ENCODE measurements around the gene SGCE.

SGCE gene

DNA sequence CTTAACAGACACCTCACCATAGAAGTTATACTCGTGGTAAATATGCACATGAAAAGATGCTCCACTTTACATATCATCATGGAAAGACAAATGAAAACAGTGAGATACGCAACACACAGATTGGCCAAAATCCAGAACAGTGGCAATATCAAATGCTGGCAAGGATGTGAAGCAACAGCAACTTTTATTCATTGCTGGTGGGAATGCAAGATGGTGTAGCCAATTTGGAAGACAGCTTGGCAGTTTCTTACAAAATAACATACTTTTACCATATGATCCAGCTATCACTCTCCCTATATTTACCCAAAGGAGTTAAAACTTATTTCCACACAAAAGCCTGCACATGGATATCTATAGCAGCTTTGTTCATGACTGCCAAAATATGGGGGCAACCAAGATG is 46.4 kb downstream of the SGCE start:
- POLR2A ChIA-PET, result no interaction called here
- TF ChIP-seq PRDM1 (tag by site-specific recombination; IDR thresholded peaks at IDR 0.05) (no peak), ZNF155 (tag by site-specific recombination; IDR thresholded peaks at IDR 0.05) (no peak), ZNF169 (tag by site-specific recombination; IDR thresholded peaks at IDR 0.05) (no peak), ZBTB48 (tag by site-specific recombination; IDR thresholded peaks at IDR 0.05) (no peak), ZNF558 (tag by site-specific recombination; IDR thresholded peaks at IDR 0.05) (no peak), SALL2 (tag by site-specific recombination; IDR thresholded peaks at IDR 0.05; ENCODE audit: borderline replicate concordance) (no peak)
- TF ChIP-seq, protein P1, sequence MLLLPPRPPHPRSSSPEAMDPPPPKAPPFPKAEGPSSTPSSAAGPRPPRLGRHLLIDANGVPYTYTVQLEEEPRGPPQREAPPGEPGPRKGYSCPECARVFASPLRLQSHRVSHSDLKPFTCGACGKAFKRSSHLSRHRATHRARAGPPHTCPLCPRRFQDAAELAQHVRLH (tag by site-specific recombination; IDR thresholded peaks at IDR 0.05), result no peak
- TF ChIP-seq, protein P2, sequence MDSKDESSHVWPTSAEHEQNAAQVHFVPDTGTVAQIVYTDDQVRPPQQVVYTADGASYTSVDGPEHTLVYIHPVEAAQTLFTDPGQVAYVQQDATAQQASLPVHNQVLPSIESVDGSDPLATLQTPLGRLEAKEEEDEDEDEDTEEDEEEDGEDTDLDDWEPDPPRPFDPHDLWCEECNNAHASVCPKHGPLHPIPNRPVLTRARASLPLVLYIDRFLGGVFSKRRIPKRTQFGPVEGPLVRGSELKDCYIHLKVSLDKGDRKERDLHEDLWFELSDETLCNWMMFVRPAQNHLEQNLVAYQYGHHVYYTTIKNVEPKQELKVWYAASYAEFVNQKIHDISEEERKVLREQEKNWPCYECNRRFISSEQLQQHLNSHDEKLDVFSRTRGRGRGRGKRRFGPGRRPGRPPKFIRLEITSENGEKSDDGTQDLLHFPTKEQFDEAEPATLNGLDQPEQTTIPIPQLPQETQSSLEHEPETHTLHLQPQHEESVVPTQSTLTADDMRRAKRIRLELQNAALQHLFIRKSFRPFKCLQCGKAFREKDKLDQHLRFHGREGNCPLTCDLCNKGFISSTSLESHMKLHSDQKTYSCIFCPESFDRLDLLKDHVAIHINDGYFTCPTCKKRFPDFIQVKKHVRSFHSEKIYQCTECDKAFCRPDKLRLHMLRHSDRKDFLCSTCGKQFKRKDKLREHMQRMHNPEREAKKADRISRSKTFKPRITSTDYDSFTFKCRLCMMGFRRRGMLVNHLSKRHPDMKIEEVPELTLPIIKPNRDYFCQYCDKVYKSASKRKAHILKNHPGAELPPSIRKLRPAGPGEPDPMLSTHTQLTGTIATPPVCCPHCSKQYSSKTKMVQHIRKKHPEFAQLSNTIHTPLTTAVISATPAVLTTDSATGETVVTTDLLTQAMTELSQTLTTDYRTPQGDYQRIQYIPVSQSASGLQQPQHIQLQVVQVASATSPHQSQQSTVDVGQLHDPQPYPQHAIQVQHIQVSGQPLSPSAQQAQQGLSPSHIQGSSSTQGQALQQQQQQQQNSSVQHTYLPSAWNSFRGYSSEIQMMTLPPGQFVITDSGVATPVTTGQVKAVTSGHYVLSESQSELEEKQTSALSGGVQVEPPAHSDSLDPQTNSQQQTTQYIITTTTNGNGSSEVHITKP (tag by site-specific recombination; IDR thresholded peaks at IDR 0.05), result no peak
- TF ChIP-seq, protein P3, sequence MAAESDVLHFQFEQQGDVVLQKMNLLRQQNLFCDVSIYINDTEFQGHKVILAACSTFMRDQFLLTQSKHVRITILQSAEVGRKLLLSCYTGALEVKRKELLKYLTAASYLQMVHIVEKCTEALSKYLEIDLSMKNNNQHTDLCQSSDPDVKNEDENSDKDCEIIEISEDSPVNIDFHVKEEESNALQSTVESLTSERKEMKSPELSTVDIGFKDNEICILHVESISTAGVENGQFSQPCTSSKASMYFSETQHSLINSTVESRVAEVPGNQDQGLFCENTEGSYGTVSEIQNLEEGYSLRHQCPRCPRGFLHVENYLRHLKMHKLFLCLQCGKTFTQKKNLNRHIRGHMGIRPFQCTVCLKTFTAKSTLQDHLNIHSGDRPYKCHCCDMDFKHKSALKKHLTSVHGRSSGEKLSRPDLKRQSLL (tag by site-specific recombination; IDR thresholded peaks at IDR 0.05), result no peak
- TF ChIP-seq, protein P4, sequence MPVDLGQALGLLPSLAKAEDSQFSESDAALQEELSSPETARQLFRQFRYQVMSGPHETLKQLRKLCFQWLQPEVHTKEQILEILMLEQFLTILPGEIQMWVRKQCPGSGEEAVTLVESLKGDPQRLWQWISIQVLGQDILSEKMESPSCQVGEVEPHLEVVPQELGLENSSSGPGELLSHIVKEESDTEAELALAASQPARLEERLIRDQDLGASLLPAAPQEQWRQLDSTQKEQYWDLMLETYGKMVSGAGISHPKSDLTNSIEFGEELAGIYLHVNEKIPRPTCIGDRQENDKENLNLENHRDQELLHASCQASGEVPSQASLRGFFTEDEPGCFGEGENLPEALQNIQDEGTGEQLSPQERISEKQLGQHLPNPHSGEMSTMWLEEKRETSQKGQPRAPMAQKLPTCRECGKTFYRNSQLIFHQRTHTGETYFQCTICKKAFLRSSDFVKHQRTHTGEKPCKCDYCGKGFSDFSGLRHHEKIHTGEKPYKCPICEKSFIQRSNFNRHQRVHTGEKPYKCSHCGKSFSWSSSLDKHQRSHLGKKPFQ (tag by site-specific recombination; IDR thresholded peaks at IDR 0.05), result no peak
- CTCF ChIA-PET, result no interaction called here
- no peak overlapping the region for H3K27ac ChIP-seq (ENCODE audit: extremely low read depth, low read depth, low read length)
- H3K4me1 ChIP-seq (ENCODE audit: control insufficient read depth, insufficient read depth, low read length), result no peaks in the 10 kb centered on the region
- H3K4me3 ChIP-seq (ENCODE audit: low read depth, low read length), result no peak overlapping the region
- H3K36me3 ChIP-seq (ENCODE audit: control insufficient read depth in 2 of 2, insufficient read depth in 1 of 2, low read length in 2 of 2), result peaks cover 0 to 3% of the 10 kb centered on the region in 2 experiments; a peak in 2 of 3 replicates
- no peaks in the 10 kb centered on the region for H3K9me3 ChIP-seq (ENCODE audit: control insufficient read depth, insufficient read depth, low read depth, low read length)

DNA sequence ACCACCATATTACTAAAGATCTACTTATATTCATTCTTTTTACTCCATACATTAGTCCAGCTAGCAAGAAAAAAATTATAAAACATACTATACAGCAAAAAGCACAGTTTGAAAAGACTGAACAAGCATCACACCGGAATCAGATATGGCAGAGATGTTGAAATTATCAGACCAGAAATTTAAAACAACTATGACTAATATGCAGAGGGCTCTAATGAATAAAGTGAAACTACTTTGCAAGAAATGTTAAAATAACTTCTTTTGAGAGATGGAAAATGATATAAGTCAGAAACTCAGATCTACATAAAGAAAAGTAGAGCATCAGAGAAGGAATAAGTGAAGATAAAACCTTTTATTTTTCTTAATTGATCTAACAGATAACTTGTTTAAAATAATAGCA is 50.9 kb downstream of the SGCE start:
- Histone ChIP-seq H3K4me3 (ENCODE audit: low read depth, low read length) (no peak overlapping the region), H3K4me1 (ENCODE audit: control insufficient read depth, insufficient read depth, low read length) (no peaks in the 10 kb centered on the region), H3K9me3 (ENCODE audit: control insufficient read depth, insufficient read depth, low read depth, low read length) (no peaks in the 10 kb centered on the region), H3K27ac (ENCODE audit: extremely low read depth, low read depth, low read length) (no peak overlapping the region), H3K36me3 (ENCODE audit: control insufficient read depth in 2 of 2, insufficient read depth in 1 of 2, low read length in 2 of 2) (no peaks in the 10 kb centered on the region)
- ChIA-PET POLR2A (no interaction called here), CTCF (no interaction called here)
- no peak for TF ChIP-seq HOXC10 (CRISPR knock-in tag; IDR thresholded peaks at IDR 0.05)
- no peak for TF ChIP-seq ZFP37 (tag by site-specific recombination; IDR thresholded peaks at IDR 0.05)
- TF ChIP-seq ZNF169 (tag by site-specific recombination; IDR thresholded peaks at IDR 0.05), result no peak
- TF ChIP-seq ZNF202 (tag by site-specific recombination; IDR thresholded peaks at IDR 0.05; ENCODE audit: borderline replicate concordance), result no peak
- TF ChIP-seq, protein P5, sequence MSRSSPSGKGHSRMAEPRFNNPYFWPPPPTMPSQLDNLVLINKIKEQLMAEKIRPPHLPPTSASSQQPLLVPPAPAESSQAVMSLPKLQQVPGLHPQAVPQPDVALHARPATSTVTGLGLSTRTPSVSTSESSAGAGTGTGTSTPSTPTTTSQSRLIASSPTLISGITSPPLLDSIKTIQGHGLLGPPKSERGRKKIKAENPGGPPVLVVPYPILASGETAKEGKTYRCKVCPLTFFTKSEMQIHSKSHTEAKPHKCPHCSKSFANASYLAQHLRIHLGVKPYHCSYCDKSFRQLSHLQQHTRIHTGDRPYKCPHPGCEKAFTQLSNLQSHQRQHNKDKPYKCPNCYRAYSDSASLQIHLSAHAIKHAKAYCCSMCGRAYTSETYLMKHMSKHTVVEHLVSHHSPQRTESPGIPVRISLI (tag by site-specific recombination; IDR thresholded peaks at IDR 0.05), result no peak
- TF ChIP-seq, protein P3 (tag by site-specific recombination; IDR thresholded peaks at IDR 0.05), result no peak
- no peak for TF ChIP-seq ZNF10 (tag by site-specific recombination; IDR thresholded peaks at IDR 0.05)
- no peak for TF ChIP-seq SALL2 (tag by site-specific recombination; IDR thresholded peaks at IDR 0.05; ENCODE audit: borderline replicate concordance)
- TF ChIP-seq PRDM1 (tag by site-specific recombination; IDR thresholded peaks at IDR 0.05), result no peak
- no peak for TF ChIP-seq ZNF248 (tag by site-specific recombination; IDR thresholded peaks at IDR 0.05)
- no peak for TF ChIP-seq ZNF133 (tag by site-specific recombination; IDR thresholded peaks at IDR 0.05)
- TF ChIP-seq ZNF221 (tag by site-specific recombination; IDR thresholded peaks at IDR 0.05; ENCODE audit: borderline replicate concordance), result no peak
- no peak for TF ChIP-seq GFI1B (tag by site-specific recombination; IDR thresholded peaks at IDR 0.05)
- no peak for TF ChIP-seq ZNF404 (tag by site-specific recombination; IDR thresholded peaks at IDR 0.05)
- TF ChIP-seq REPIN1 (tag by site-specific recombination; IDR thresholded peaks at IDR 0.05; ENCODE audit: low read depth), result no peak
- TF ChIP-seq OVOL3 (tag by site-specific recombination; IDR thresholded peaks at IDR 0.05), result no peak
- TF ChIP-seq ZNF354C (tag by site-specific recombination; IDR thresholded peaks at IDR 0.05; ENCODE audit: borderline replicate concordance, low read depth), result no peak
- TF ChIP-seq ZNF571 (tag by site-specific recombination; IDR thresholded peaks at IDR 0.05), result no peak
- TF ChIP-seq ZSCAN16 (tag by site-specific recombination; IDR thresholded peaks at IDR 0.05), result no peak

Data from HEK293 (cell line).